SJCRH30 (cell line): Measurements from ENCODE around the gene SURF6. TPM values are rescaled to one million over a fixed set of nuclear protein-coding genes. Genes with fewer than 3 reads are reported as not detected.
"Not testable (repeated sequence)": the region's sequence is repeated elsewhere in the genome, so short reads cannot be mapped to it uniquely, and the experiment has no call there.

Source experiments
- DNase-seq, 2 experiments: peaks; one replicate each; pipeline ENCODE4 v3.0.0-alpha.2; 2015 to 2020
- H3K27ac ChIP-seq: fragments of 250-450 bp; sonication (Bioruptor Pico); 2 replicates; pipeline ENCODE4 v1.5.1; 2020; ENCODE audit warnings: mild to moderate bottlenecking, moderate library complexity
- H3K27me3 ChIP-seq: fragments of 250-450 bp; sonication (Bioruptor Pico); 2 replicates; pipeline ENCODE4 v1.5.1; 2020; ENCODE audit warnings: mild to moderate bottlenecking, moderate library complexity
- H3K36me3 ChIP-seq: fragments of 250-450 bp; sonication (Bioruptor Pico); 2 replicates; pipeline ENCODE4 v1.5.1; 2020; ENCODE audit warnings: mild to moderate bottlenecking, moderate library complexity
- H3K4me1 ChIP-seq: fragments of 250-450 bp; sonication (Bioruptor Pico); 2 replicates; pipeline ENCODE4 v1.5.1; 2020; ENCODE audit warnings: mild to moderate bottlenecking, moderate library complexity
- H3K4me3 ChIP-seq: fragments of 250-450 bp; sonication (Bioruptor Pico); 2 replicates; pipeline ENCODE4 v1.5.1; 2020; ENCODE audit warnings: mild to moderate bottlenecking, moderate library complexity
- H3K9me3 ChIP-seq: fragments of 250-450 bp; sonication (Bioruptor Pico); replicated peaks from 2 replicates; pipeline ENCODE4 v1.5.1; 2020; ENCODE audit warnings: mild to moderate bottlenecking, moderate library complexity
- total RNA-seq: library from RNA; depleted of rRNA; stranded (reverse); fragments of >200 nt; shearing (Covaris generic); gene quantifications from 2 replicates; pipeline ENCODE4 v1.2.3, GENCODE V29; 2014

The SURF6 gene
- total RNA-seq, 1 experiment from 2014 or later = 29.2 TPM

DNA sequence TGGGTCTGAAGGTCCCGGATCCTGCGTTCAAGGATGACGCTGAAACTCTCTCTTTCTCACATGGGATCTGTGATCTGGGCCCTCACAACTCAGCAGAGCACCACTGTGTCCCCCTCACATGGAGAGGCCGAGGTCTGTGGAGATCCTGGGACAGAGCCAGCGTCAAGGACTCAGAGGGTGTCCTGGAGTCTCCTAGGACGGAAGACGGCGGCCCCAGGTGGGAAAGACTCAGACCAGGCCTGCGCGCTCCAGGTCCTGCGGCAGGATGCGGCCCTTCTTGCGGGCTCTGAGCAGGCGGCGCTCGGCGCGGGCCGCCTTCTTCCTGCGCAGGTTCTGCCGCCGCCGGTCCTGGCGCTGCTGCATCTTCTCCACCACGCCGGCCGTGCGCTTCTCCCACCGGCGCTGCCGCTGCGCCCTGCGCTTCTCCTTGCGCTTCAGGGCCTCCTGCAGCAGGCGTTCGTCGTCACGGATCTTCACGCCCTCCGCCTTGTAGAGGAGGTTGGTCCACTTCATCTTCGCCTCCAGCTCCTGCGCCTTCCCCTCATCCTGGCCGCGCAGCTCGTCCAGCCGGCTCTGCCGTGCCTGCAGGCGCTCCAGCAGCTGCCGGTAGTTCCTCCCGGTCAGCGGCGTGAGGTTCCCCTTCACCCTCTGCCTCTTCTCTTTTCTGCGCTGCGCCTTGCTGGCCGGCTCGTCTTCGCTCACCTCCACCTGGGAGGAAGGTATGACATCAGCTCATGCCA is 4.2 kb downstream of the SURF6 start:
- no peak for DNase-seq
- Histone ChIP-seq H3K4me3 (no peak overlapping the region), H3K9me3 (no peaks in the 10 kb centered on the region), H3K27ac (no peak overlapping the region), H3K36me3 (peaks cover 44% of the 10 kb centered on the region), H3K4me1 (no peaks in the 10 kb centered on the region), H3K27me3 (no peaks in the 10 kb centered on the region)

DNA sequence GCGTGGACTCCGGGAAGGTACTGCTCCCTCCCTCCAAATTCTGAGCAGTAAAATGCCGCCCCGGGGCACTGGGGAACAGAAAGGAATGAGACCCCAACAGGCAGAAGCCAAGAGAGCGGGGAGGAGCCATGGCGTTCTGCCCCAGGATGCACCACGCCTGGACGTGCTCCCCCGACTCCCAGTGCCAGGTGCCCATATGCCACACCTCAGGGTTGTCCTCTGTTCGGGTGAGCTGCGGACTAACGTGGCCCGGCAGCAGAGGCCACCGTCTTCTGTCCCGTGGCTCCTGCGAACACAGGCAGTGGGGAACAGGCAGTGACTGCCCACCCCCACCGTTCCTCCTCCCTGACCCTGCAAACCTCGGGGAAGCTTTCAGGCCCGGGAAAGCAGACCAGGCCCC is 4.8 kb downstream of the SURF6 start:
- Histone ChIP-seq H3K4me1 (no peaks in the 10 kb centered on the region), H3K4me3 (no peak overlapping the region), H3K27ac (no peak overlapping the region), H3K36me3 (peaks cover 44% of the 10 kb centered on the region), H3K27me3 (no peaks in the 10 kb centered on the region), H3K9me3 (no peaks in the 10 kb centered on the region)
- no peak for DNase-seq

DNA sequence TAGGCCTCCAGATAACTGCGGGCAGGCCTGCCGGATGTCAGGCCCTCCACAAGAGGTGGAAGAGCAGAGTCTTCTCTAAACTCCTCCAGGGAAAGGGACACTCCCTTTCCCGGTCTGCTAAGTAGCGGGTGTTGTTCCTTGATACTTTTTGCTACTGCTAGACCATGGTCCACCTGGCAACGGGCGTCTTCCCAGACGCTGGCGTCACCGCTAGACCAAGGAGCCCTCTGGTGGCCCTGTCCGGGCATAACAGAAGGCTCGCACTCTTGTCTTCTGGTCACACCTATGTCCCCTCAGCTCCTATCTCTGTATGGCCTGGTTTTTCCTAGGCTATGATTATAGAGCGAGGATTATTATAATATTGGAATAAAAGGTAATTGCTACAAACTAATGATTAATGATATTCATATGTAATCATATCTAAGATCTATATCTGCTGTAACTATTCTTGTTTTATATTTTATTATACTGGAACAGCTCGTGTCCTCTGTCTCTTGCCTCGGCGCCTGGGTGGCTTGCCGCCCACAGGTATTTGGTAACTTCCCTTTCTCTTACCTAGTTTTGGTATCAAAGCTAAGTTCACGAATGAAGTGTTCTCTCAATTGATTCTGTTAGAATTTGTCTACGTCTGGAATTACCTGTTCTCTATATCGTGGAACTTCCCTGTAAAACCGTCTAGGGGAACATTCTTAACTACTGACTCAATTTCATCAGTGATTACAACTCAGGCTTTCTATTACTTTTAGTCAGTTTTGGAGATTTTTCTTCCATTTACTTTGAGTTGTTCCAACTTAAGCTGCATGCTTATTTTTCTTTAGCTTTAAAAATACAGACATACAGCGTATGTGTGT is 6.5 kb downstream of the SURF6 start:
- H3K27me3 ChIP-seq, DNase-seq, H3K4me3 ChIP-seq, H3K4me1 ChIP-seq, H3K27ac ChIP-seq, H3K9me3 ChIP-seq: not testable (repeated sequence)
- H3K36me3 ChIP-seq = peaks cover 41% of the 10 kb centered on the region

DNA sequence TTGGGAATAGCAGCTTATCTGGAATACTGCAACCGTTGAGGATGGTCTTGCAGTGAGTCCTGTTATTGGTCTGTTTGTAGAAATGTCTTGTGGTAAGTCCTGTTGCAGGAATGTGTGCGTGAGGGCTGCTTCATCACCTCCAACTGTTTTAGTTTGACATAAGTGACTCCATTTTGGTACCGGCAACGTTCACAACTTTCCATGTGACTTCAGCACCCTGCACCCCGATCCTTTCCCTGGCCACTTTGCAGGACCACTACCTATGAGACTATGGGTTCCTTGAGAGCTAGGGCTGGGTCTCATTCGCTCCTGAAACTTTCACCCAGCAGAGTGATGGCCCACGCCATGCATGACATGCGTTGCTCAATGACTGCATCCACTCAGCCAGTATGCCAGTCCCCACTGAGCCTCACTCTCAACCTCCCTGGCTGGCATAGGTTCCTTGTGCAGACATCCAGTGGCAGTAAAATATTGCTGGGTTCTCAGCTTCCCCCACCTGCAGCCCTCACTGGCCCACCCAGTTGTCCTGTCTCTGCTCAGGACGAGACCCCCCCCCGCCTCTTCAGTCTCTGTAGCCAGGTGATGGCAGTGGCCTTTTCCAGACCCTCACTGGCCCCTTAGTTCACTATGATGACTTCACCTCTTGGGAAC is 8.0 kb downstream of the SURF6 start:
- H3K9me3 ChIP-seq = no peaks in the 10 kb centered on the region
- H3K27ac ChIP-seq = no peak overlapping the region
- no peak for DNase-seq
- no peak overlapping the region for H3K4me3 ChIP-seq
- peaks cover 25% of the 10 kb centered on the region for H3K36me3 ChIP-seq
- H3K27me3 ChIP-seq = no peaks in the 10 kb centered on the region
- no peaks in the 10 kb centered on the region for H3K4me1 ChIP-seq

DNA sequence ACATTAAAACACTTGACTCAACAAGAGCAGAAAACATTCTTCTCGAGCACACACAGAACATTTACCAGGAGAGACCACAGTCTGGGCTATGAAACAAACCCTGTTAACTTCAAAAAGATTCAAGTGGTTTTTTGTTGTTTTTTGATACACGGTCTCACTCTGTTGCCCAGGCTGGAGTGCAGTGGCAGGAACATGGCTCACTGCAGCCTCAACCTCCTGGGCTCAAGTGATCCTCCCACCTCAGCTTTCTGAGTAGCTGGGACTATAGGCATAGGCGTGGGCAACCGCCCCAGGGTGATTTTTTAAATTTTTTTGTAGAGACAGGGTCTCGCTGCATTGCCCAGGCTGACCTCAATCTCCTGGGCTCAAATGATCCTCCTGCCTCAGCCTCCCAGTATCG is 9.0 kb downstream of the SURF6 start:
- not testable (repeated sequence) for H3K4me1 ChIP-seq, H3K4me3 ChIP-seq, H3K9me3 ChIP-seq, DNase-seq, H3K27me3 ChIP-seq, H3K27ac ChIP-seq
- peaks cover 18% of the 10 kb centered on the region for H3K36me3 ChIP-seq

DNA sequence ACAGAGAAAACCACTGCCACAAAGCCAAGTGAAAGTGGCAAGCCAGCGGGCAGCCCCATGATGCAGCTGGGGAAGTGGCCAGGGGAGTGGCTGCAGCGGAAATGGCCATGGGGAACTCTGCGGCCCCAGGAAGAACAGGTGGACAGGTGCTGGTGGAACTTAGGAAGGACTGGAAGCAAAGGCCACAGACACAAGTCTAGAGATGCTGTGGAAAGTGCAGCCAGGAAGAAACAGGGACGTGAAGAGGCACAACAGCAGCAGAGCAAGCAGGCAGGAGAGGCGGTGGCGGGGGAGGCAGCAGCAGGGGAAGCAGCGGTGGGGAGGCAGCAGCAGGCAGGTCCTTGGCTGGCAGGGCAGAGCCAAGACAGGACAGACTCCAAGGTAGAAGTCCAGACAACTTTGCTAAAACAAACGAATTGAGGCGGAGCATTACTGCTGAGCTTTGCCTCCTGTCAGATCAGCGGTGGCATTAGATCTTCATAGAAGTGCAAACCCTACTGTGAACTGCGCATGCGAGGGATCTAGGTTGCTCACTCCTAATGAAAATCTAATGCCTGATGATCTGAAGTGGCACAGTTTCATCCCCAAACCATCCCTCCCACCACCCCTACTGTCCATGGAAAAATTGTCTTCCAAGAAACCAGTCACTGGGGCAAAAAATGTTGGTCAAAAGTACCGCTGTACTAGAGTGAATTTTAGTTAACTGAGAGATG is 11.8 kb downstream of the SURF6 start:
- H3K36me3 ChIP-seq = no peaks in the 10 kb centered on the region
- H3K27me3 ChIP-seq = peaks cover 7% of the 10 kb centered on the region; the same call in 1 of the 2 replicates
- DNase-seq = no peak
- no peak overlapping the region for H3K27ac ChIP-seq
- no peaks in the 10 kb centered on the region for H3K9me3 ChIP-seq
- no peak overlapping the region for H3K4me3 ChIP-seq
- no peaks in the 10 kb centered on the region for H3K4me1 ChIP-seq

DNA sequence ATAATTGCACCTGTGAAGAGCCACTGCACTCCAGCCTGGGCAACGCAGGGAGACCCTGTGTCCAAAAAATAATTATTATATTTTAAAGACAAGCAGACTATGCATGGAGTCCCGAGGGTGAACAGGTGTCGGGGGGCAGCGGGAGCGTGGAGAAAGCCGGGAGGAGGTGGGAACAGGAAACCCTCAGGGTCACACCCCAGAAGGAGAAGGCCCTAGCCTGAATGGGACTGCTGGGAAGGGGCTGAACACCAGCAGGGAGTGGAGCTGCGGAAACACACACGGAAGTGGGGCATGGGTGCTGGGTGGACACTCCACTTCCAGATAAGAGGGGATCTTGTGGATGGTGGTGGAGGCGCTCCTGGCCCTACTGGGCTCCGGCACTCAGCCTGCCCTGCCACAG is 12.8 kb downstream of the SURF6 start:
- Histone ChIP-seq H3K9me3 (no peaks in the 10 kb centered on the region), H3K27me3 (peaks cover 9% of the 10 kb centered on the region; the same call in 1 of the 2 replicates), H3K4me1 (no peaks in the 10 kb centered on the region), H3K4me3 (no peak overlapping the region), H3K36me3 (no peaks in the 10 kb centered on the region), H3K27ac (no peak overlapping the region)
- no peak for DNase-seq

DNA sequence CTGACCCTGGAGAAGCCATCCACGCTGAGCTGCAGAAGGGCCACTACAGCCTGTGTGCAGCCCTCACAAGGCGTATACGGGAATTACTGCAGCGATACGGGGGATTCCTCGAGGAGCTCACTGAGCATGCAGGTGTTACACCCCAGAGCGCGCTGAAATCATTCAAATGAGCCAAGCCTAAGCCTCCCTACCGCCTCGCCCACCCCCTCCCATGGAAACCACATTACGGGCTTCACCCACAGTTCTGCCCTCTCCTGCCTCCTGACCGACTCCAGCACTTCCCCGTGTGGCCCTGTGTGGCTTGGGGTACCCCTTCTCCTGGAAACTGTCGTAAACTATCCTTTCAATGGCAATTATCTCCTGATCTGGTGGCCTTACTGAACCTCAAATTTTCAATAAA is 13.3 kb downstream of the SURF6 start:
- H3K36me3 ChIP-seq = no peaks in the 10 kb centered on the region
- peaks cover 9% of the 10 kb centered on the region; the same call in 1 of the 2 replicates for H3K27me3 ChIP-seq
- DNase-seq = no peak
- no peaks in the 10 kb centered on the region for H3K4me1 ChIP-seq
- H3K27ac ChIP-seq = no peak overlapping the region
- H3K9me3 ChIP-seq = no peaks in the 10 kb centered on the region
- no peak overlapping the region for H3K4me3 ChIP-seq

DNA sequence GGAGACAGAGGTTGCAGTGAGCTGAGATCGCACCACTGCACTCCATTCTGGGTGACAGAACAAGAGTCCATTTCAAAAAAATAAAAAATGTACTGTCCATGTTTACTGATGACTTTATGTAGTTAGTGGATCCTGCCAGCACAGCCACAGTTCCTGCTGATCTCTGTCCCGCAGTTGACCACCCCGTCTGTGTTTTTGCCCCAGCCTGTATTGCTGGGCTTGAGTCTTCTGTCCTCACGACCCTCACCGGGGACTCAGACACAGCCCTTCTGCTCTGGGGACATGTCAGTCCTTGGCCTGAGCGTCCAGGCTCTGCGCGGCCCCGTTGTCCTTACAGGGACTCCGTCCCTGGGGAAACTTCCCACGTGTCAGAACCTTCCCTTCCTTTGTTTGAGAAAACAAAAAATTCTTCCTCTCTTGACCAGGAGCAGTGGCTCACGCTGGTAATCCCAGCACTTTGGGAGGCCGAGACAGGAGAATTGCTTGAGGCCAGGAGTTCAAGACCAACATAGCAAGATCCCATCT is 14.5 kb downstream of the SURF6 start:
- Histone ChIP-seq H3K4me1 (no peaks in the 10 kb centered on the region), H3K27ac (no peak overlapping the region), H3K4me3 (no peak overlapping the region), H3K27me3 (peaks cover 9% of the 10 kb centered on the region; the same call in 1 of the 2 replicates), H3K9me3 (no peaks in the 10 kb centered on the region), H3K36me3 (no peaks in the 10 kb centered on the region)
- DNase-seq = no peak

DNA sequence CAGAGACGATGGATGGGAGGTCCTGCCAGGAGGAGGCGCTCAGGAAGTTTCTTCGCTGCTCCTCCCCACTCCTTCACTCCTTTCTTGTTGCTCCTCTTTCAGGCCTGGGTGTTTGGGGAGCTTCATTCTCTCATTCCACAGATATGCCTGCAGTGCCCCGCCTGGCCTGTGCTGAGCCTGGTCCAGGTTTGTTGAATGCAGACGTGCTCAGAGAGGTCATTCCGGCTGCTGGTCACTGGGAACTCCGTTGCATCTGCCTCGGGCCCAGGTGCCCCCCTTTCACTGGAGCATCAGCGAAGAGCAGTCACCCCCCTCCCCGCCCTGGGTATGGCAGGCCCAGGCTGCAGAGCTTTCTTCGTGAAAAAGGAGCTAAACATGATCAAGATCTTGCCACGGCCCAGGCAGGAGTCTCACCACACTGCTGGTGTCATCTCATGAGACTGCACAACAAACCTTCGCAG is 15.5 kb downstream of the SURF6 start:
- DNase-seq = no peak
- Histone ChIP-seq H3K9me3 (no peaks in the 10 kb centered on the region; the same call in 1 of the 2 replicates), H3K4me3 (no peak overlapping the region), H3K27ac (no peak overlapping the region), H3K36me3 (no peaks in the 10 kb centered on the region), H3K4me1 (no peaks in the 10 kb centered on the region), H3K27me3 (peaks cover 9% of the 10 kb centered on the region; the same call in 1 of the 2 replicates)

DNA sequence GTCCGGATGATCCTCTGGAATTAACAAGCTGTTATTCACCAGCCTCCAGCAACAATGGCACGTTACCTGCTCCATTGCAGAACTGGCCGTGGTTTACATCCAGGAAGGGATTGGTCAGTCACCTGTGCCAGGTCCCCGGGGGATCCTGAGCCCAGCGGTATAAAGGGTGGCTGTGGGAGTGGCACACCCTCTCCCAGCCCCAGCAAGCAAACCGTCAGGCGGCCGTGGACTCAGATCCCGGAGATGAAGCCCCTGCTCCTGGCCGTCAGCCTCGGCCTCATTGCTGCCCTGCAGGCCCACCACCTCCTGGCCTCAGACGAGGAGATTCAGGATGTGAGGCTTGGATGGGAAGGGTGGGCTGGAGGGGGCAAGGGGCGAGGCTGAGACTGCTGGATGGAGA is 18.4 kb downstream of the SURF6 start:
- not testable (repeated sequence) for H3K36me3 ChIP-seq, H3K27ac ChIP-seq, DNase-seq, H3K4me1 ChIP-seq, H3K27me3 ChIP-seq, H3K4me3 ChIP-seq, H3K9me3 ChIP-seq

DNA sequence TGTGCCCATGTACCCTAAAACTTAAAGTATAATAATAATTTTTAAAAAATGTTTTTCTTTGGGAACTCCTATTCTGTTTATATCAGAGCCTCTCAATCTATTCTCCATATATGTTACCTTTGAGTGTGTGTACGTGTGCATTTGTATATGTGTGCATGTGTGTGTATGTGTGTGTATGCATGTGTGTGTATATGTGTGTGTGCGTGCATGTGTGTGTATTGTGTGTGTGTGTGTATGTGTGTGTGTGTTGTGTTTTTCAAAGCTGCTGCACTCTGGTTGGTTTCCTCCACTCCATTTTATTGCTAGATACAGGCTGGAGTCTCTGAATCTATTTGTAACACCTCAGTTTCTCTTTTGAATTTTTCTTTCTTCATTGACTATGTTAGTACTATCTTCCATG is 20.0 kb downstream of the SURF6 start:
- peaks cover 3% of the 10 kb centered on the region; the same call in 1 of the 2 replicates for H3K9me3 ChIP-seq
- no peaks in the 10 kb centered on the region for H3K36me3 ChIP-seq
- H3K27ac ChIP-seq = no peak overlapping the region
- peaks cover 9% of the 10 kb centered on the region; the same call in 1 of the 2 replicates for H3K27me3 ChIP-seq
- no peaks in the 10 kb centered on the region for H3K4me1 ChIP-seq
- DNase-seq = no peak
- no peak overlapping the region for H3K4me3 ChIP-seq

DNA sequence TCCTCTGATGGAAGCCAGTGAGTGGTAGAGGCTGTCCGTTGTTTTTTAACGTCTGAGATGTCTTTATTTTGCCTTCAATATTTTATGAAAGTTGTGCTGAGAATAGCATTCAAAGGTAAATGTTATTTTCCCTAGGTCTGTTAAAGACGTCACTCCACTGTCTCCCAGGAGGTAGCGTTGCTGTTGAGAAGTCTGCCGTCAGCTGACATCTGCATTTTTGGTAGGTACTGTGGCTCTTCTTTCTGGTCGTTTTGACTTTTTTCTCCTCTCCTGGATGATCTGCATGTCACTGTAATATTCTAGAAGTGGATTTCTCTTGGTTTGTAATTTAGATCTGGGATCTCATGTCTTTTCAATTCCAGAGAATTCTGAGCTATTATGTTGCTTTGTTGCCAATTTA is 26.4 kb downstream of the SURF6 start:
- Histone ChIP-seq H3K36me3 (no peaks in the 10 kb centered on the region), H3K4me3 (no peak overlapping the region), H3K4me1 (no peaks in the 10 kb centered on the region; the same call in 1 of the 2 replicates), H3K27me3 (peaks cover 20% of the 10 kb centered on the region; the same call in 1 of the 2 replicates), H3K9me3 (no peaks in the 10 kb centered on the region; the same call in 1 of the 2 replicates), H3K27ac (no peak overlapping the region)
- DNase-seq = no peak

DNA sequence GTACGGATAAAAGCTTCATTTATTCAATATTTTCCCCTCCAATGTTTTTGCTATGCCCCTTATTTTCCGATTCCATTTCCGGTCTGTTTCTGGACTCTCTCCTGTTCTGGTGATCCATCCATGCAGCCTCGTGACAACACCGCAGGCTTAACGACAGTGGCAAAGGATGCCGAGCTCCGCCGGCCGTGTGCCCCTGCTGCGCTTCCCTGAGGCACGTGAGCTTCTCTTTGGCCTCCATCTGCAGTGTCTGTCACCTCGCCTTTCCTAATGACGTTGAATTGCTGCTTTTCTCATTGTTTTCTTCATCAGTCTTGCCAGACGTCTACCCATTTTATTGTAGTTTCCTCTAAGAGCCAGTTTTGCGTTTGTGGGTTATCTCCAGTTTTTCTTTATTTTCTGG is 28.7 kb downstream of the SURF6 start:
- Histone ChIP-seq H3K27ac (no peak overlapping the region), H3K9me3 (no peaks in the 10 kb centered on the region; the same call in 1 of the 2 replicates), H3K4me1 (no peaks in the 10 kb centered on the region; the same call in 1 of the 2 replicates), H3K4me3 (no peak overlapping the region), H3K36me3 (no peaks in the 10 kb centered on the region), H3K27me3 (peaks cover 33% of the 10 kb centered on the region)
- no peak for DNase-seq
